Heart left ventricle (tissue), 13 donors: ENCODE data around the gene UGCG.

Experiments used
- CTCF ChIP-seq, 12 donors: fragments of 200-600 bp; sonication (generic) in 4 of 12; IDR thresholded peaks; one replicate each; pipeline versions ENCODE4 v1.5.0 to v1.8.0; 2018 to 2022; ENCODE audit warnings: antibody characterized with exemption in 12 of 12, mild to moderate bottlenecking in 5 of 12
- POLR2A ChIP-seq, 2 donors: fragments of 450-650 bp; IDR thresholded peaks; one replicate each; pipeline ENCODE4 v1.6.1; 2017; ENCODE audit warnings: antibody characterized with exemption in 2 of 2, mild to moderate bottlenecking in 2 of 2, moderate library complexity in 2 of 2
- donor health status: ischemic (EF 13 %, LVEDD 7.1; RV severe dilation, severe dysfunction).
- donor health status: DM: no; HTN: yes; CAD: no.
- donor health status: DM: no; HTN: no; CAD: no.
- donor health status: ischemic (EF 25% LVEDD 6.9; RV normal size, moderate dysfunction).
- donor health status: ischemic (EF 25% LVEDD 5.7; RV mildly dilated, moderate dysfunction).
- donor health status: ischemic (EF 35%, LVEDD 5.7; RV mildly dilated, moderate dysfunction).
- donor health status: nonischemic (EF 11% LVEDD 7.7; RV severe dilation, severe dysfunction).
- donor health status: DM: yes; HTN: yes; CAD: no.
- donor health status: PGD.
- donor health status: ischemic (EF 29% LVEDD 5.4; RV normal size, mild dysfunction).
- donor health status: nonischemic (EF 23%, LVEDD 6.1; RV moderate dilation, normal function).

GRCh38 chr9:111922324-111923013, 25.9 kb downstream of the UGCG start:
- TF ChIP-seq CTCF (IDR thresholded peaks at IDR 0.05) (no peak), POLR2A (IDR thresholded peaks at IDR 0.05) (no peak)
